Measurements from ENCODE around the gene EXOC3L4.

- TF ChIP-seq CTCF (IDR thresholded peaks at IDR 0.05; ENCODE audit: low read depth, low read length) (no peak), POLR2A (IDR thresholded peaks at IDR 0.05; ENCODE audit: extremely low read depth, insufficient read length) (no peak)
These were observed 15.3 kb downstream of the EXOC3L4 start for GRCh38 chr14:103109535-103110441.
